Thyroid gland (tissue), 4 donors: ENCODE results near the gene CLK4.

Experiments
- POLR2A ChIP-seq, 2 donors: fragments of 450-650 bp; IDR thresholded peaks; one replicate each; pipeline ENCODE4 v1.6.1; 2017; ENCODE audit warnings: antibody characterized with exemption in 2 of 2, mild to moderate bottlenecking in 2 of 2, moderate library complexity in 1 of 2
- TF ChIP-seq, protein P1 (sequence below), 6 experiments: fragments of 200-600 bp in 3 of 6; fragments of 450-650 bp in 3 of 6; sonication (generic) in 3 of 6; IDR thresholded peaks; one replicate each; pipeline ENCODE4 v1.5.1; 2016 to 2019; ENCODE audit warnings: antibody characterized with exemption in 6 of 6, mild to moderate bottlenecking in 2 of 6, inconsistent platforms in 1 of 6, moderate library complexity in 1 of 6

DNA sequence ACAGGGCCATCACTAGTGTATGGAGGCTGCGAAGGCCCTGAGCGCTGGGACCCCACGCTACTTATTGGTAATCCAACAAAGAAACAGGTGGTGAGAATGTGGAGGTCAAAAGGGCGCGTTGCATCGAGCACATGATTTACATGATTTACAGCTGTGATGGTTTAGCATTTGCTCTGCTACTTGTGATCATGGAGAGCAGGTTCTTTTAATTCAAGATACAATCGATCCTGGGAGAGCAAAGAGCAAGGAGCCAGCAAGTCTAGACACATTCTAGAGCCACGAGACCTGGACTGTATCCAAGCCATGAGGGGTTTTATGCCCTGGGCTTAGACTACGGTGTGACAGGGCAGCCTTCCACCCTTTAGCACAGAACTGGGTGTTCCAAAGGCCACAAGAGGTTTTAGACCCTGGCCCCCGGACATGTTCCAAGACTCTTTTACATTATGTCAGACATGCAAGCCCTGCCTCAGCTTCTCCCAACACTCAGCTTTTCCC lies 47.0 kb upstream of the CLK4 start:
- TF ChIP-seq, protein P1, sequence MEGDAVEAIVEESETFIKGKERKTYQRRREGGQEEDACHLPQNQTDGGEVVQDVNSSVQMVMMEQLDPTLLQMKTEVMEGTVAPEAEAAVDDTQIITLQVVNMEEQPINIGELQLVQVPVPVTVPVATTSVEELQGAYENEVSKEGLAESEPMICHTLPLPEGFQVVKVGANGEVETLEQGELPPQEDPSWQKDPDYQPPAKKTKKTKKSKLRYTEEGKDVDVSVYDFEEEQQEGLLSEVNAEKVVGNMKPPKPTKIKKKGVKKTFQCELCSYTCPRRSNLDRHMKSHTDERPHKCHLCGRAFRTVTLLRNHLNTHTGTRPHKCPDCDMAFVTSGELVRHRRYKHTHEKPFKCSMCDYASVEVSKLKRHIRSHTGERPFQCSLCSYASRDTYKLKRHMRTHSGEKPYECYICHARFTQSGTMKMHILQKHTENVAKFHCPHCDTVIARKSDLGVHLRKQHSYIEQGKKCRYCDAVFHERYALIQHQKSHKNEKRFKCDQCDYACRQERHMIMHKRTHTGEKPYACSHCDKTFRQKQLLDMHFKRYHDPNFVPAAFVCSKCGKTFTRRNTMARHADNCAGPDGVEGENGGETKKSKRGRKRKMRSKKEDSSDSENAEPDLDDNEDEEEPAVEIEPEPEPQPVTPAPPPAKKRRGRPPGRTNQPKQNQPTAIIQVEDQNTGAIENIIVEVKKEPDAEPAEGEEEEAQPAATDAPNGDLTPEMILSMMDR (IDR thresholded peaks at IDR 0.05), result no peak
- TF ChIP-seq POLR2A (IDR thresholded peaks at IDR 0.05), result no peak
